Midbrain (tissue), 1 donor: Measurements from ENCODE around the gene KCTD12.

Experiments
- DNase-seq: peaks from one replicate; lab custom pipeline; 2025; lab: John Stamatoyannopoulos, UW

KCTD12 gene

DNA sequence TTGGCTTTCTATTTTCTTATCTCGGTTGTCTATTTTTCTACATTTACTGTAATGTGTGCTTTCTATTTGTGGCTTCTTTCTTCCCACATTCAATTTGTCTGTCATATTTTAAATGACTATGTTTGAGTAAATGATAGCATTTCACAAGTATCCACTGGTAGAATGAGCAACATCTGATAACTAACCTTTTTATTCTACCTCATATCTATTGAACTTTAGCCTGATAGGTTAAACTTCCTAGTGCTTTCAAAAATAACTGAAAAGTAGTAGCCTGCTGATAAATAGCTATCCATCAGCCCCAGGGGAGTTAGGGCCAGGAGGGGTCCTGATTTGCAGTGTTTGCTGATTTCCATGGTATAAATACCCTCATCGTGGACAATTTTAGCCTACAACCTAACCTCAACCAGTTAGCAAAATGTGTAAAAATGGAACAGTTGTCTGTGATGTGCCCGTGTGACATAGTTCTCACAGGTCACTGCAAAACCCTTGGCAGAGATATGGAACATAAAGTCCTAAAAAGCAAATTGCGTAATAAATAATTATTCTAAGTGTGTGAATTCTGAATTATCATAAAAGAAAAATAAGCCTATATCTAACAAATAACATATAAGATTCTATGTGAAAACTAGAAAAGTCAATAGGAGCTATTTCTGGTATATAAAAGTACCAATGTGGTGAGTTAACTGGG, 32.1 kb downstream of the KCTD12 start:
- DNase-seq, result no peak

DNA sequence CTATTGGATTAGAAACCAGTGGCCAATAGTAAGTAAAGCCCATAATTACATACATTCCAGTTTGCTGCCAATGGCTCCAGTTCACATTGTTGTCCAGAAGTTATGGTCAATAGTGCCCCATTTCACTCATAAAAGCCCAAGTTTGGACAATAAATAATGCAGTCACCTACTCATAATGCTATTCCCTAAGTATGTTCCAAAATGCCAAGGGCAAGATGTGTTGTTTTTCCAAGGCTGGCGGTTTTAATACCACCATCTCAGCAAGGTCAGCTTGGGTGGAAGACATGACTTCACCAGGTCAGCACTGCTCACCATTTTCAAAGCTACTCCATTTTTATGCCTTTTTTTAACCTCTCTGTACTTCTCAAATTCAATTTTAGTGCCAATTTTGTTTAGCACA, 32.7 kb downstream of the KCTD12 start:
- no peak for DNase-seq

DNA sequence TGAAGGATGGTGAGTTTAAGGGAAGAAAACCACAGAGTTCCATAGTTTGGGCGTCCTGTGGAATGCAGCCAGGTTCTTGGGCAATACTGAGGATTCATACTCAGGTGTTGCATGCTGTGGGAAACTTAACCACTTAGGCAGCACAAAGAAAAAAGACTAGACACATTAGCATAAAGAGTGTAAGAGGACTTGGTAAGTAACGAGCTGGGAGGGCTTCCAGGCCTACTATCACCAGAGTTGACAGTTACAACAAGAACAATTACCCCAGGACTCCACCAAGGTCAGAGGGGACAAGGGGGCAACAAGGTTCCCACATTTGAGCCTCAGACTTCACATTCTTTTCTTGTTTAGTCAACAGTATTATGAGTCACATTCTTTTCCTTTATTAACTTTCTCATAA, 33.2 kb downstream of the KCTD12 start:
- DNase-seq, result no peak

DNA sequence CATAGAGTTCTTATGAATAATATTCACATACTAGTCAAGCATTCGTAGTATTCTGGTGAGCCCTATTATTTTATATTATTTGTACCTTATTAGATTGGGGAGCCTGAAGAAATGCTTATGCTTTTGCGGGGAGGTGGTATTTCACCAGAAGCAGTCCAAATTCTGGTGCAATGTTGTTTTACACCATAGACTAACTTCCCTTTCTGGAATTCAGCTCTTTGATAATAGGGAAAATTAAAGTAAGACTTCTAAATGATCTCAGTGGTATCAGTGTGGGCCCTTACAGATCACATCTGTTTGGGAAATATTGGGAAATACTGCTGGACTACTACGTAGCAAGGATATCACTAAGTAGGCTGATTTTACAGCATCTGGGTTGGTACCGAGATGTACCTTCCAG, 34.2 kb downstream of the KCTD12 start:
- no peak for DNase-seq

DNA sequence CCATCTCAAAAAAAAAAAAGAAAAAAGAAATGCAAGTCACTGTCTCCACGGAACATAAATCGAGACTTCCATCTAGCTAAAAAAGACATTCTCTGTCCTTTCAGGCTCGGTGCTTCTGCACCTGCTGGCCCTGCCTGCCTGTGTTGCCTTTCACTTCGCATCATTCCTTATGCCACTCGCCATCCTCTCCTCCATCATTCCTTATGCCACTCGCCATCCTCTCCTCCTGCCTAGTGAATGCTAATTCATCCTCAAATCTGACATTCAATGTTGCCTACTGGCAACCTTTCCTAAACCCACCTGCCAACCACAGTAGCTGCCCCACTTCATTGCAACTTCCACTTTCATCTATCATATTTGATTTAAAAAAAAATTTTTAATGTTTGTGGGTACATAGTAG, 36.7 kb downstream of the KCTD12 start:
- DNase-seq, result no peak

DNA sequence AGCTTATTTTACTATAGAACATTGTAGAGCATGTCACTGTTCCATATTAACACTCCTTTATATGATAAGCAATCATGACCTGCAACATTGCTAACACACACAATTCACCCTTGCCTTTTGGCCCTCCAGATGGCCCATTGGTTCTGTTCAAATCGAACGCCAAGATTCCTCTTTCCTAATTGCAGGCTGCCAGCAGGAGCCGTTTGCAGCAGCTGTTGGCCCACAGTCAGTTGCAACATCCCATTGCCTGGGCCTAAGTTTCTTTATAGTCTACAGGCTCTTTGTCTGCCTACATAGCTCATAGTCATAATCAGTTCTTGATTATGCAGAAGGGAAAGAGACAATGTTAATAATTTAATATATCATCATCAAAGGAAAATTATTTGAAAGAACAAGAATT, 37.6 kb downstream of the KCTD12 start:
- no peak for DNase-seq

DNA sequence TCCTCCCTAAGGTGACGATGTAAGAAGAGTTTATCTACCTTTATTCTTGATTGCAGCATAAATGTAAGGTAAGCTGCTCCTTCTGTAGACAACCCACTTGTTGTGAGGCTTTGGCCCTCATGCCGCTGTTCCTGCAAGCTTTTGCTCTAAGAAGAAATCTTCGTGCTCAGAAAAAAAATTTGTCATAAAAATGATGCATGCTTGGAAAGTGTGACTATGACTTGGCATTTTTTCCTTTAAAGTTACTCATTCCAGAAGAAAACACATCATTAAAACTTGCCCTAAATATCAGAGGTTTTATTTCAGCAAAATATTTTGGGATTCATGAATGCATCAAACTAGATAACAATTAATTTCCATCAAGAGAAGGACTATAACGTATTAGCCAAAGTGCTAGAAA, 39.8 kb downstream of the KCTD12 start:
- DNase-seq, result no peak

DNA sequence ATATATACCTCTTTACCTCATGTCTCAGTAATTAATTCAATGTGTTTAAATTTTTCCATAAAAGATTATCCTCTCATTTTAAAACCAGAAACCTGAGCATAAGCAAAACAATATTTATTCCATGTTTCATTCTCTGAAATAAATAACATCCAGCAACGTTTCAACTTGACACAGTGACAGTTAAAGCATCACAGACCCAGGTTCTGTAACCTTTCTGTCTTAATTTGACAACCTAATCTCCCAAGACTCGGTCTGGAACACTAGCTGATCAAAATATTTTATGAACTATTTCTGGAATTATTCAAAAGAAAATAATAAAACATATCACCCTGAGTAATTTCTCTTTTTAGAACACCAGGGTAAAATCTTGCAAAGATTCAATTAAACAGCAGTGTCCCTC, 40.3 kb downstream of the KCTD12 start:
- no peak for DNase-seq

DNA sequence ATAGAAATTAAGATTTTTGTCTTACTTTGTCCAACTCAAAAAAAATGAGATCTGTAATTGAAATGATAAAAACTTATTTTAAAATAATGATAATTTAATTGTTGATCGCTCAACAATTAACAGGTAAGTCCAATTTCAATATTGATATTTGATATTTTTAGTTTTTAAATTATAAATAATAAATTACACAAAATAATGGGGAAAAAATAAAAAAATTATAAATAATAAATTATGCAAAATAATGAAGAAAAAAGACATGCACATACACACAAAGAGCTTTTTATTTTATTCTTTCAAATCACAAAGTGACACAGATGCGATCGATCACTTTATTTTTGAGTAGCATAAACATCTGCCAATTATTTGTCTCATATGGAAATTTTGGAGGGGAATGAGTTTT, 40.8 kb downstream of the KCTD12 start:
- no peak for DNase-seq

DNA sequence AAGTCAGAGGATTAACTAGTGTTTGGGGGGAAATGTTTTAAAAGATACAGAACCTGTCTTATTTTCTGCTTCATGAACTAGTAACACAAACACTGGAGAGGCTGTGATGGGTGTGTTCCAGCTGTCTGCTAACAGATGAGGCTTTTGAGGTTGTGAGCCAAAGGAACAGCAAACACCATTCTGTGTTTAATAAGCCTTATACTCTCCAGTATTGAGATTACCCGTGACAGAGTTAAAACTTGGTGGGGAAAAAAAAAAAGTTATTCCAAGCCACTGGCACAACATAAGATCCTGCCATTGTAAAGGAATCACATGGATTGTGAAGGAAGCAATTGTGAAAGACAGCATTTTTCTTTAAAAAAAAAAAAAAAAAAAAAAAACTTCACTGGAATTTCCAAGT, 48.4 kb downstream of the KCTD12 start:
- DNase-seq, result no peak

DNA sequence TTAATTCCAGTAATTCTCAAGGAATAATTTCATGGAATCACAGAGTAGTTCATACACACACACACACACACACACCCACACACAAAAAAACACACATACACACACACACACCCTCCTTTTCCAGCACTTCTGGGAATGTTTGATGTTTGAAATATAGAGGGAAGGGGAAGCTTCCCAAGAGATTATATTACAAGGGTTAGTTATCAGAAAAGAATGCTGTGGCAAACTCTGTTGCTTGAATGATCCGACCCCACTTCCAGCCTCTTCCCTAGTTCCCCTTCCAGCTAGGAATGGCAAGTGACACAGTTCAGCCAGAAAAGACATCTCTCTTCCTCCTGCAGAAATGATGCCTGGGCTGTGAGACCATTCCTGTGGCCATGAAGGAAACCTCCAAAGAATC, 49.9 kb downstream of the KCTD12 start:
- no peak for DNase-seq

DNA sequence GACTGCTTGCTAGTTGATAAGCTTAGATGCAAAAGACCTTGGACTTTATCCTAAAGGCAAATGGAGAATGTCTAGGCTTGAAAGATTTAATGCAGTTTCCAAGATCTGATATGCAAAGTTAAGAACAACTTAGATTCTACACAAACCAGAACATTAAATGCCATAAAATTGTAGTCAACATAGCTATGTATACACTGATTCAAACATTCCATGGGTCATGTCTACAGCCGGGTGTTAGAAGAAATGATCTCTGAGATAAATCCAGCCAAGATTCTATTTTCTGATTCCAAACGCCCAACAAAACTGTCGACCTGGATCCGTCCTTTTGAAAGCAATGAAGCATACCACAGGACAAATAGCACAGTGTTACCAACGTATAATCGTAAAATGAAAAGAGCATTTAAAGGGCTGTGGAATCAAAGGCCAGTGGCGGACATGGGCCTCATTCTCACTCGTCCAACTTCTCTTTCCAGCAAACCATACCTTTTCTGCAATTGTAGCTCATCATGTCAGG, 52.7 kb downstream of the KCTD12 start:
- DNase-seq, result no peak

DNA sequence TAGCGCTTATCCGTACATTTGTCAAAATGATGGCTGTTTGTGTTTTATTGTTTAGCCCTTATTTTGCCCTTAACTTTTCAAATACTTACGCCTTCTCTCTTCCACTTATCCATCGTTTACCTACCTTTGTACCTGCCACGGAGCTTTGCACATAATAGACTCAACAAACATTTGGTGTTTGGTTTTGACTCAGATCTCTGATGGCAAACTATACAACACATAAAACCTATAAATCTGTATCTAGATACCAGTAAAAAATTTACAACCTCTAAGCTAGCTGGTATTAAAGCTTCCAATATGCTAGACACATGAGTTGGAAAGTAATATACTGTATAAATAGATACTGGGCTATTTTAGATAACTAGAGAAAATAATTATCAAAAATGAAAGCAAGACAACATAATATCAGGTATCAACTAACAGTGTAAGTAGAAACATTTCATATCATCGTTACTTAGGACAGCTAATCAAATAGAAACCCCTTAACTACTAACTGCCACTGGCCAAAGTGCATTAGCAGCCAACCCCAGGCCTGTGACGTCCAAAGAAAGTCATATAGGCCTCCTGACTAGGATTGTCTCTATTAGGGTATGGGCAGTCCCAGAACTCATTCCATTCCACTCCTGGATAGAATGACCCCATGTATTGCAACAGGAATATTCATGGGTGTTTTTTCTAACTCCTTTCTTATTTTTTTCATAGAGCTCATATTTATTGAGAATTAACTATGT, 53.8 kb downstream of the KCTD12 start:
- DNase-seq, result no peak

DNA sequence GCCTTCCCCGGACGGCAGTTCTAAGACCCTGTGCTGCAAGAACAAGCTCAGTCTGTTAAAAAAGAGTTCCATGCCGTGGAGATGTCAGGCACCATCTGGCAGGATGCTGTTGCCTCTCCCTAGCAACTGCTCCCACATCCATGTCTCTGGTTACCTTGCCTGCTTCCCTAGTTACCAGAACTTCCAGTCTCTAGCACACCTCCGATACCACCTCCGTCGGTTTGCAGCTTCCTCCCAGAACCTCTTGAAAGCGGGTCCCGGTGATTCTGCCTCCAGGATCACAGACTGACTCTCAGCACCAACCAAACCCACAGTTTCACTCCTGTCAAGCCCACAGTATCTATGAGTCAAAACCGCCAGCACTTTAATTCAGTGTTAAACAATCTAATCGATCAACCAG, 55.4 kb downstream of the KCTD12 start:
- DNase-seq, result no peak
